Measurements from ENCODE around the gene DTNBP1.

The DTNBP1 gene

DNA sequence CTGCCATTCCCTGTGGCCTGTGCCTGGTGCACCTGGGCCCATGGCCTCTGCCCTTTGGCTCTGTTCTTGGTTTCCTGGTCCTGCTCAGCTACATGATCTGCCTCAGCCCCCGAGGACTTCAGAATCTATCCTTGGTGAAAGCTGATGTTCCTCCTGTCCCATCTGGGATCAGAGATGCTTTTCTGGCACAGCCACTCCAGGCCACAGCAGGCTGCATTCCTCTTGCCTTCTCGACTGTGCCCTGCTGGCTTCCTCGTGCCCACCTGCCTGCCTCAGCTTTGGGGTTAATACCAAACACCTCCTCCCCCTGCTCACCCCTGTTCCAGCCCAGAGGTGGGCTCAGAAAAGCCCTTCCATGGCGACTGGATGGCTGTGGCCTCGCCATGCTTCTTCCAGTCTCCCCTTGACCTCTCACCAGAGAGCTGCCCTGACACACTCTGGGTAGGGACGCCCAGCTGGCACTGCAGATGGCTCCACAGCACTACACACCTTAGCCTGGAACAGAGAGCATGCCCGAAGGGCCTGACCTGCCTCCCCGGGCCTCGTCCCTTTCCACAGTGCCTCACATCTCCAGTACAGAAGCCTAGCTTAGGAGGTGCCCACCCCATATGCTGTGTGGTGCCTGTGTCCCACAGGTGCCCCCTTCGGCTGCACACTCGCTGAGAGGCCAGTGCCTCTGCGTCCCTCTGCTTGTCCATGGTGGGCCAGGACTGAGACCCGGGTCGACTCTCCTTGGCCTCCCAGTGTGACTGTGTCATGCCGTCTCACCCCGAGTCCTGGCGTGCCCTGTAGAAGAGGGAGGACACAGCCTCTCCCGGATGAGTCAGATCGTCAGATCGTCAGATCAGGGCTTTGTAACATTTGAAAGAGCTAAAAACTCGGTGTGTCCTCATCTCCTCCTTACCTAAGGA, 148.8 kb downstream of the DTNBP1 start:
- no peak for TF ChIP-seq ZNF274 (IDR thresholded peaks at IDR 0.05; ENCODE audit: low read depth, low read length)
- no peak overlapping the region for H3K4me3 ChIP-seq (ENCODE audit: low read length)

DNA sequence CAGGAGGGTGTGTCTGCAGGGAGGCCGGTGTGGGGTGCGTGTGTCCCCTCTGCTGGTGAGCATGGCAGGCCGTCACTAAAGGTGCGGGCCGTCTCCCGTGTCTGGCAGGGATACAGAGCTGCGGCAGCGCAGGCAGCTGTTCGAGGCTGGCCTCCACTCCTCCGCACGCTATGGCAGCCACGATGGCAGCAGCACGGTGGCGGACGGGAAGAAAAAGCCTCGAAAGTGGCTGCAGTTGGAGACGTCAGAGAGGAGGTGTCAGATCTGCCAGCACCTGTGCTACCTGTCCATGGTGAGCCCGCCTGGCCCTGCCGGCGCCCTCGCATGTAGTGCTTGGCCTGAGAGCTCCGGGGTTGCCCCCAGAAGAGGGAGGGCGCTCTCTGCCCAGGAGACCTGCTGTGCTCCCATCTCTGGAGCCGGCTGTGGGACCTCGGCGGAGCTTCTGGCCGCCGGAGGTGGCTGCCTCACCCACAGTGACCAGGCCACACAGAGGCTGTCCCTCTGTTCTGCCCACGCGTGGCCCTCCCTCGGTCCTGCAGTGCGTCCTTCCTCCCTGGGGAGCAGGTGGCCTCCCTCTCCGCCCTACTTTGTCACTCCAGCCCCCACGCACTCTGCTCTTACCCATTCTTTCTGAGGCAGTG, 149.6 kb downstream of the DTNBP1 start:
- no peak overlapping the region for H3K4me3 ChIP-seq (ENCODE audit: low read length)
- no peak for TF ChIP-seq ZNF274 (IDR thresholded peaks at IDR 0.05; ENCODE audit: low read depth, low read length)

- no peak for TF ChIP-seq ZNF274 (IDR thresholded peaks at IDR 0.05; ENCODE audit: low read depth, low read length)
- H3K4me3 ChIP-seq (ENCODE audit: low read length): no peak overlapping the region
These were observed 150.1 kb downstream of the DTNBP1 start for GRCh38 chr6:15512721-15513120.

- no peak overlapping the region for H3K4me3 ChIP-seq (ENCODE audit: low read length)
- TF ChIP-seq ZNF274 (IDR thresholded peaks at IDR 0.05; ENCODE audit: low read depth, low read length): no peak
These were observed 150.7 kb downstream of the DTNBP1 start for GRCh38 chr6:15512126-15512525.

DNA sequence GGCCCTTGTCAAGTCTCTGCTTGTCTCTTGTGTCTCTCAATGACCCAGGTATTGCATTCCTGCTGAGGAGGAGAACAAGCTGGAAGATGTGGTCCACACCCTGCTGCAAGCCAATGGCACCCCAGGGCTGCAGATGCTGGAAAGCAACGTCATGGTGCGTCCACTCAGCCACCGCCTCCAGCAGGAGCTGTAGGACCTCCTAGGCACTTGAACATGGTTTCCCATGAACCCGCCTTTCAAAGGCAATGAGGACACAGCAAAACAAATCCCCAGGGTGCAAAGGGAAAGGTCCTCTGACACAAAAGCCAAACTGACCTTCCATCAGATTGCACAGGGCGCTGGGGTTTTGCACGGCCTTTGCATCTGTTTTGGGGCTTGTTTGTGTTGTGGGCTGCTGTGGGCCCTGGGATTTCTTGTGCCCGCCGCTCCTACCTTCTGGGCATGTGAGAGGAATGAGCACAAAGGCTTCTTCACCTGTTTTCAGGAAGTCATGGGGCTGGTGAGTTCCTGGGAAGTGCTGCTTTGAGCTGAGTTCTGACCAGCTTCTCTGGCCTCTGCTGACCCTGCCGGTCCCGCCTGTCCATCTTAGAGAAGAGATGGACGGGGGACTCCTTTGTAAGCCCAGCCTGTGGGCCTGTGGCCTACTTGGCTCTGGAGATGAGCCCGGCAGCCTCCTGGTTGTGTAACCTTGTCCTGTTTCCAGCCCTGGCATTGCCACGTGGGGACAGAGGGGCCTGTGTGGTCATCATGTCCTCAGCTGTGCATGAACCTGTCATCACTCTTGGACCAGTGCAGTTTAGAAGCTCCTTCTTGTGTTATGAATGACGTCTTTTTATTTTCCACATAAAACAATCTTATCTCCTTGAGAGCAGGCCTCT, 151.3 kb downstream of the DTNBP1 start:
- no peak overlapping the region for H3K4me3 ChIP-seq (ENCODE audit: low read length)
- no peak for TF ChIP-seq ZNF274 (IDR thresholded peaks at IDR 0.05; ENCODE audit: low read depth, low read length)

DNA sequence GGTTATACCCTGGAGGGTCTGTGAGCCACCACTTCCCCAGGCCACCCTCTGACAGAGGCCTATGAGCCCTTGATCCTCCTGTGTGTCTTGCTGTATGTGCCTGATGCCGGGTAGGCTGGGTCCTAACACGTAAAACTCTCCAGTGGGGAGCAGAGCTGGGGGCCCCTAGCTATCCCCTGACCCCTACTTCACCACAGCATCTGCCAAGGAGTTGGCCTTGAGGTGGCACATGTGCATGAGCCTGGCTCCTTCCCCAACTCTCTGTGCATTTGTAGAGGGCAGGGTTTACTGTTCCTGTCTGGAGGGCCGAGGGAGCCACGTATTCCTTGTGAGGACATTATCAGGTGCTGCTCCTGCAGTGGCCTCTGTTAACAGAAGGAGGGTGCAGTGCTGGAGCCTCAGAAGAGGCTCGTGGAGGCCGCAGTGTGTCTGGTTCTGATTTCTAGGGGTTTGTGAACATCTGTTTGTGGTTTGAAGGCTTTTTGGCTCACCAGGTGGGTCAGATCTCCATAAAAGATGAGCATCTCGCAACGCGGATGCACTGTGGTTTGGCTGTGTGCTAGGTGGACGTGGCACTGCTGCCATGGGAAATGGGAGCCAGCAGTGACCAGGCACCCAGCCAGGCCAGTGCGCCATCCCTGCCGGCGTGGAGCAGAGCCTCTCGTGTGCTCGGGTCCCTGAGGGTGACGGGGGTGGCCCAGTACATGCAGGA, 152.1 kb downstream of the DTNBP1 start:
- TF ChIP-seq ZNF274 (IDR thresholded peaks at IDR 0.05; ENCODE audit: low read depth, low read length): no peak

DNA sequence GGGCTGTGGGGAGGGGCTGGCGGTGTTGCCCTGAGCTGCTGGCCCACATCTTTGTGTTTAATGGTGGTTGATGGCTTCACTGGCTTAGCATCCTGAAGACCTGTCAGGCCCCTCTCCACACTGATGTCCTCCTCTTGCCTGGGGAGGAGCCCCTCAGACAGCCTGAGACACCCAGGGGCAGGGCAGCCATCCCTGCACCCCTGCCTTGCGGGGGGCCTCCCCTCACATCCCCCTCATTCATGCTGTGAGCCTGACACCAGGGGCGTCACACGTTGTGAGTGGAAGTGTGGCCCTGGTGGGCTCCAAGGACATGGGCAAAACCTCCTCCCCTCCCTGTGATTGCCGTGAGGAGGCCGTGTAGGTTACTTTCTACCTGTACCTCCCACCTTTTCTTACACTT, 152.7 kb downstream of the DTNBP1 start:
- no peak for TF ChIP-seq ZNF274 (IDR thresholded peaks at IDR 0.05; ENCODE audit: low read depth, low read length)
- H3K4me3 ChIP-seq (ENCODE audit: low read length): no peak overlapping the region

More for the DNA sequence above, 152.1 kb downstream of the DTNBP1 start:
- H3K4me3 ChIP-seq (ENCODE audit: low read length): no peak overlapping the region

- TF ChIP-seq ZNF274 (IDR thresholded peaks at IDR 0.05; ENCODE audit: low read depth, low read length): no peak
- no peak overlapping the region for H3K4me3 ChIP-seq (ENCODE audit: low read length)
These were observed 153.4 kb downstream of the DTNBP1 start for GRCh38 chr6:15509335-15509933.

GRCh38 chr6:15508931-15509330, 153.9 kb downstream of the DTNBP1 start:
- no peak for TF ChIP-seq ZNF274 (IDR thresholded peaks at IDR 0.05; ENCODE audit: low read depth, low read length)
- no peak overlapping the region for H3K4me3 ChIP-seq (ENCODE audit: low read length)

DNA sequence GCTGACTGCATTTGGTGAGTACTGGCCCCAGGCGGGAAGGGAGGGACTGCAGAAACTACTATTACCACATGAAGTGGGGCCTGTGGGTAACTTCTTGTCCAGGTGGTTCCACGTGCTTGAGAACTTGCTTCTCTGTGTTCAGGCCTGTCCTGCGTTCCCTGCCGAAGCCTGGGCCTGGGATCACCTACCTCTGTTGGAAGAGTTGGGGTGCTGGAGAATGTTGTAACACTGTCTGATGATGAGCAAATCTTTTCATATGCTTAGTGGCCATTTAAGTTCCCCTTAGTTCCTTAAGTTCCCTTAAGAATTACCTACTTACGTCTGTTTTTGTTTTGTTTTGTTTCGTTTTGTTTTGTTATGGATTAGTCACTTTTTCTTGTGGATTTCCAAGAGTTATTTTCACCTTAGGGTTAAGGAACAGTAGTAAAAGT, 154.4 kb downstream of the DTNBP1 start:
- H3K4me3 ChIP-seq (ENCODE audit: low read length): no peak overlapping the region
- no peak for TF ChIP-seq ZNF274 (IDR thresholded peaks at IDR 0.05; ENCODE audit: low read depth, low read length)

GRCh38 chr6:15507746-15508145, 155.1 kb downstream of the DTNBP1 start:
- no peak for TF ChIP-seq ZNF274 (IDR thresholded peaks at IDR 0.05; ENCODE audit: low read depth, low read length)
- no peak overlapping the region for H3K4me3 ChIP-seq (ENCODE audit: low read length)

GRCh38 chr6:15507221-15507620, 155.6 kb downstream of the DTNBP1 start:
- no peak for TF ChIP-seq ZNF274 (IDR thresholded peaks at IDR 0.05; ENCODE audit: low read depth, low read length)
- H3K4me3 ChIP-seq (ENCODE audit: low read length): no peak overlapping the region

DNA sequence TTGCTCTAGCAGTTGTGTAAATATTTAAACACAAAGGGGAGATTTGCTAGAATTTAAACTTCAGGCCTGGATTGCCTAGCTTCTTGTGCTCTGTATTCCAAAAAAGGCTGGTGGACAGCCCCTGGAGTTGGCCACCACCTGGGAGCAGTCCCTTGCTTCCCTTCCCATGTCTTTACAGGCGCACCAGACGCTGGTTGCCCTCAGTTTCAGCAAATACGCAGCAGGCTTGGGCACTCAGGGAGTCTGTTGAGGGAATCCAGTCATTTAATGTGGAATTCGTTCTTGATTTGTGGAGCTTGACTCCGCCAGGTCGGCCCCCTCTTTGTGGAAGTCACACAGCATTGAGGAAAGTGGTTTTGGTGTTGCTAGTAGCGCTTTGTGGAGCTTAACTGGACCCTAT, 156.8 kb downstream of the DTNBP1 start:
- no peak overlapping the region for H3K4me3 ChIP-seq (ENCODE audit: low read length)
- TF ChIP-seq ZNF274 (IDR thresholded peaks at IDR 0.05; ENCODE audit: low read depth, low read length): no peak
